ENCODE data around the gene MEGF11.
"Not testable (repeated sequence)": the region's sequence is repeated elsewhere in the genome, so short reads cannot be mapped to it uniquely, and the experiment has no call there.

MEGF11 gene

DNA sequence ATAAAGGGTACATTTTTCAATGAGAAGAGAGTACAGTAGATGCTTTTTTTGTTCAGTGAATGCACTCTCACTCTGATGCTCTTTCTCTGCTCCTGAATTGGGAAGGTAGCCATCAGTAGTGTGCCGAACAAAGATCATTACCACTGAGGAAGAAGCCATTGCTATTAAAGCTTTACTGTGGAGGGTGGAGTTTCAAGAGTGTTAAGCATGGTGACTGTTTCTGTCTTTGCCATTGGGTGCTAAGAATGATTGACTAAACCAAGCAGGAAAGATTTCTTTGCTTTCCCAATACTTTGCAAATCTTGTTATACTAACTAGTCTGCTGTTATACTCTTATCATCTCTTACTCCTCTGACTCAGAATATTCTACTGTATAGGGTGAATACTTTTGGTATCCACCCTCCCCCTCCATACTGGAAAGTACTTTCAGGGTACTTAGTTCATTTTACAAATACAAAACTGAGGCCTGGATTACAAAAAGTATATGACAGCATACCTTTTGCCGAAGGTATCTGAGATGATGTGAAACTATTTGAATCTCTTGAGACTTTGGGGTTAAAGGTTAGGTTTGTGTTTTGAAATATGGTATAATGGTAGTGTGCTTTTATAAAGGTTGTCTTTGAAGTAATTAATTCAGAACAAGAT is 382.5 kb downstream of the MEGF11 start:
- TF ChIP-seq, protein P1, sequence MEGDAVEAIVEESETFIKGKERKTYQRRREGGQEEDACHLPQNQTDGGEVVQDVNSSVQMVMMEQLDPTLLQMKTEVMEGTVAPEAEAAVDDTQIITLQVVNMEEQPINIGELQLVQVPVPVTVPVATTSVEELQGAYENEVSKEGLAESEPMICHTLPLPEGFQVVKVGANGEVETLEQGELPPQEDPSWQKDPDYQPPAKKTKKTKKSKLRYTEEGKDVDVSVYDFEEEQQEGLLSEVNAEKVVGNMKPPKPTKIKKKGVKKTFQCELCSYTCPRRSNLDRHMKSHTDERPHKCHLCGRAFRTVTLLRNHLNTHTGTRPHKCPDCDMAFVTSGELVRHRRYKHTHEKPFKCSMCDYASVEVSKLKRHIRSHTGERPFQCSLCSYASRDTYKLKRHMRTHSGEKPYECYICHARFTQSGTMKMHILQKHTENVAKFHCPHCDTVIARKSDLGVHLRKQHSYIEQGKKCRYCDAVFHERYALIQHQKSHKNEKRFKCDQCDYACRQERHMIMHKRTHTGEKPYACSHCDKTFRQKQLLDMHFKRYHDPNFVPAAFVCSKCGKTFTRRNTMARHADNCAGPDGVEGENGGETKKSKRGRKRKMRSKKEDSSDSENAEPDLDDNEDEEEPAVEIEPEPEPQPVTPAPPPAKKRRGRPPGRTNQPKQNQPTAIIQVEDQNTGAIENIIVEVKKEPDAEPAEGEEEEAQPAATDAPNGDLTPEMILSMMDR (conservative IDR thresholded peaks at IDR 0.05; ENCODE audit: low read depth, low read length): no peak

GRCh38 chr15:65869954-65870871 is 383.3 kb downstream of the MEGF11 start:
- TF ChIP-seq, protein P1 (conservative IDR thresholded peaks at IDR 0.05; ENCODE audit: low read depth, low read length): no peak
- peak overlapping the region; percentile 80 for H3K4me3 ChIP-seq (ENCODE audit: low read length)
- no peak for DNase-seq (ENCODE audit: low read depth)

More for the DNA sequence above, 382.5 kb downstream of the MEGF11 start:
- DNase-seq (ENCODE audit: low read depth): peak; percentile 46
- peak overlapping the region; percentile 80 for H3K4me3 ChIP-seq (ENCODE audit: low read length)

GRCh38 chr15:65869126-65869953 is 384.2 kb downstream of the MEGF11 start, which contains the start of gene RAB11A:
Gene RAB11A (plus strand): TSS chr15:65869491. CDS start chr15:65869586, 95 bp downstream.
- H3K4me3 ChIP-seq (ENCODE audit: low read length): peak within 1 kb of the TSS; percentile 80
- TF ChIP-seq, protein P1 (conservative IDR thresholded peaks at IDR 0.05; ENCODE audit: low read depth, low read length): peak; percentile 47
- peak; percentile 89 for DNase-seq (ENCODE audit: low read depth)

DNA sequence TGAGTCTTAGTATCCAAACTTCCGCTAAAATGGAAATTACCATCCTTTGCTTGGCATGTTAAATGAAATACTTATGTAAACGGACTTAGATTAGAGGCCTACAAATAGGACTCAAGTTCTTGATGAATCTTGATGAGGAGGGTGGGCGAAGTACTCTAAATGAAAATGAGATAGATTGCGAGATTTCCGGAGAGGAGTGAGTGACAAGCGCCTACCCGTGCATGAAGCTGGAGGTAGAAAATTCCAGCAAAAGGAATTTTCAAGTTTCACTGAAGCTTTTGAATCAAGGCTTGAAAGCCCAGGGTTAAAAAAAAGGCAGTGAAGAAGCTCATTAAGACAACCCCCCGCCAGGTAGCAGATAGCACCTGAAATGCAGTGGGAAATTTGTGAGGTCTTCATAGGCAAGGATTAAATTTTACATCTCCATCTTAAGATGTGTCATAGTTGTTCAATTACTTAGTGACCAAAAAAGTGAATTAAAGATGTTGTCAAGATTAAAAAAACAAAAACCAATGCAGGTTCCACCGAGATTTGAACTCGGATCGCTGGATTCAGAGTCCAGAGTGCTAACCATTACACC is 384.9 kb downstream of the MEGF11 start:
- peak overlapping the region; percentile 80 for H3K4me3 ChIP-seq (ENCODE audit: low read length)
- TF ChIP-seq, protein P1 (conservative IDR thresholded peaks at IDR 0.05; ENCODE audit: low read depth, low read length): no peak
- no peak for DNase-seq (ENCODE audit: low read depth)

DNA sequence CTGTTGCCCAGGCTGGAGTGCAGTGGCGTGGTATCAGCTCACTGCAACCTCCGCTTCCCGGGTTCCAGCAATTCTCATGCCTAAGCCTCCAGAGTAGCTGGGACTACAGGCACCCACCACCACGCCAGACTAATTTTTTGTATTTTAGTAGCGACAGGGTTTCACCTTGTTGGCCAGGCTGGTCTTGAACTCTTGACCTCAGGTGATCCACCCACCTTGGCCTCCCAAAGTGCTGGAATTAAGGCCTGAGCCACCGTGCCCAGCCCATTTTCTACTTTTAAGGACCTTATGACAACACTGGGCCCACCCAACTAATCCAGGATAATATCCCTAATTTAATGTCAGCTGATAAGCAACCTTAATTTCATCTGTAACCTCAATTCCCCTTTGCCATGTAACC is 385.6 kb downstream of the MEGF11 start:
- DNase-seq (ENCODE audit: low read depth); H3K4me3 ChIP-seq (ENCODE audit: low read length): not testable (repeated sequence)

DNA sequence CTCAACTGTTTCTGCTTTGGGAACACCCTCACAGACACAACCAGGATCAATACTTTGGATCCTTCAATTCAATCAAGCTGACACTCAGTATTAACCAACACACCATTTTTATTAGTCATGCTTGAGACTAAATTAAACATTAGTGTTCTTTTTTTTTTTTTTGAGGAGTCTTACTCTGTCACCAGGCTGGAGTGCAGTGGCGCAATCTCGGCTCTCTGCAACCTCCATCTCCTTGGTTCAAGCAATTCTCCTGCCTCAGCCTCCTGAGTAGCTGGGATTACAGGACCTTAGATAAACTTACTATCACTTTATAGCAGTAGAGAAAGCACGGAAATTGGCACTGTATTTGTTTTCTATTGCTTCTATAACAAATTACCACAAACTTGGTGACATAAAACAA is 386.3 kb downstream of the MEGF11 start:
- H3K4me3 ChIP-seq (ENCODE audit: low read length): no peak overlapping the region
- DNase-seq (ENCODE audit: low read depth): no peak
- TF ChIP-seq, protein P1 (conservative IDR thresholded peaks at IDR 0.05; ENCODE audit: low read depth, low read length): no peak

All from retinal pigment epithelial cell (primary cell).